GM19238 (cell line): ENCODE measurements around the gene PKLR.

ENCODE experiments used
- DNase-seq: peaks from one replicate; pipeline ENCODE4 v3.0.0; 2011; ENCODE audit warnings: low spot score; ENCODE audit not compliant: insufficient read length

Gene PKLR

DNA sequence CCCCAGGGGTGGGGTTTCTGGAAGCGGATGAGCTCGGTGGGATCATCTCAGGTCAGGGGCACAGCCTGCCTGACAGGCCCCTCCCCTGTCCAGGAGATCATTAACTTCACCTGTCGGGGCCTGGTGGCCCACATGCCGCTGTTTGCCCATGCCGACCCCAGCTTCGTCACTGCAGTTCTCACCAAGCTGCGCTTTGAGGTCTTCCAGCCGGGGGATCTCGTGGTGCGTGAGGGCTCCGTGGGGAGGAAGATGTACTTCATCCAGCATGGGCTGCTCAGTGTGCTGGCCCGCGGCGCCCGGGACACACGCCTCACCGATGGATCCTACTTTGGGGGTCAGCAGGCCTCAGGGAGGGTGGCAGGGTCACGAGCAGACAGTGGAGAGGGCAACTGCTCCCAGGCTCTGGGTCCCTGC is 15.6 kb downstream of the PKLR start:
- DNase-seq = no peak

DNA sequence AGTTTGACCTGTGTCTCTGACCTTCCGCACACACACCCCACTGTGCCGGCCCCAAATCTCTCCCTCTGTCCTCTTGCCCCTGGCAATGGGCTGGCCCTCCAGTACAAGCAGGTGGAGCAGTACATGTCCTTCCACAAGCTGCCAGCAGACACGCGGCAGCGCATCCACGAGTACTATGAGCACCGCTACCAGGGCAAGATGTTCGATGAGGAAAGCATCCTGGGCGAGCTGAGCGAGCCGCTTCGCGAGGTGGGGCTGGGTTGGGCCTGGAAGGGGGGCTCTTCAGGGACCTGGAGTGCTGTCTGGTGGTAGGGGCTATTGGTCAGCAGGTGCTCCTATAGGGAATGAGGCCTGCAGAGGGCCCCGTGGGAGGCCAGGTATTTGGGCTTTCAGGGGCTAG is 16.2 kb downstream of the PKLR start:
- DNase-seq = no peak

DNA sequence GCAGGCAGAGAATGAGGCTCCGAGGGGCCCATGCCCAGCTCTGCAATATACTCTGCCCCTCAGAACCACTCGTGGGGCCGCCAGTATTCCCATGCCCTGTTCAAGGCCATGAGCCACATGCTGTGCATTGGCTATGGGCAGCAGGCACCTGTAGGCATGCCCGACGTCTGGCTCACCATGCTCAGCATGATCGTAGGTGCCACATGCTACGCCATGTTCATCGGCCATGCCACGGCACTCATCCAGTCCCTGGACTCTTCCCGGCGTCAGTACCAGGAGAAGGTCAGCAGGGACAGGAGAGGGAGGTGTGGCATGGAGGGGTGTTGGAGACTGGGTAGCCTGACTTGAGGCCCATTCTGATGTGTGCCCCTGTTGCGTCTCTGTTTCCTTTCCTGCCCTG is 16.8 kb downstream of the PKLR start:
- no peak for DNase-seq

- no peak for DNase-seq
Measured at GRCh38 chr1:155282488-155283091, 18.6 kb downstream of the PKLR start.

DNA sequence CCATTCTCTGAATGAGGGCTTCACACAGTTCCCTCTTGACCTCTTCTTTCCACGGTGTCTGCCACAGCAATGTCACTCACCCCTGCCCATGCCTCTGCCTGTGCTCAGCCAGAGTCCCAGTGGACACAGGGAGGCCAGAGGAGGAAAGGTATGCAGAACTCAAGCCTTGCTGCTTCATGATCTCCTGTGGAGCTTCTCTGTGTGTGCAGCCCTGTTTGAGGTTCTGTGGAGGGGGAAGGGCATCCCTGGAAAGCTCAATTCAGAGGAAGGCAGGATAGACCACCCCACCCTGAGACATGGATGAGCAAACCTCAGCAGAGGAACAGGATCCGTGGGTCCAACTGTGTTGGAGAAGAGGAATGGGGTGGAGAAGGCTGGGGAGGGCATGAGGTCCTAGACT is 22.0 kb downstream of the PKLR start:
- no peak for DNase-seq

DNA sequence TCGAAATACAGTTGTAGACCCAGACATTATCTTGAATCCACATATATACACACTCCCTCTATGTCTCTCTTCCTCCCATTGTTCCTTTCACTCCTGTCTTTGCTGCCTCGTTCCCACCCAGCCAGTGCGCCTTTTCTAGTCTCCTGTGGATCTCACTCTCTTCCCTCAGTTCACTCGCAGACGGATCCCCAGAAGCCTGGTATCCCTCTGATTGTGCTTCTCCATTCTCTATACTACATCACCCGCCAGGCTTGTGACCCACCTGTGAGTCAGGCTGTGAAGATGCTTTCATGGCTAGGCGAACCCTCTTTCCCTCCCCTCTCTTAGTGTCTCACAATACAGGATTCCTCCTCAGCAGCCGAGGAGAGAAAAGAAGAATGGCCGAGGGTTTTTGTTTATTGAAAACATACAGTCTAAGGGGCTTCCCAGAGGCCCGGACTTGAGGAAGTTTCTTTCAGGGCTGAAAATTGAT is 22.5 kb downstream of the PKLR start:
- no peak for DNase-seq

DNA sequence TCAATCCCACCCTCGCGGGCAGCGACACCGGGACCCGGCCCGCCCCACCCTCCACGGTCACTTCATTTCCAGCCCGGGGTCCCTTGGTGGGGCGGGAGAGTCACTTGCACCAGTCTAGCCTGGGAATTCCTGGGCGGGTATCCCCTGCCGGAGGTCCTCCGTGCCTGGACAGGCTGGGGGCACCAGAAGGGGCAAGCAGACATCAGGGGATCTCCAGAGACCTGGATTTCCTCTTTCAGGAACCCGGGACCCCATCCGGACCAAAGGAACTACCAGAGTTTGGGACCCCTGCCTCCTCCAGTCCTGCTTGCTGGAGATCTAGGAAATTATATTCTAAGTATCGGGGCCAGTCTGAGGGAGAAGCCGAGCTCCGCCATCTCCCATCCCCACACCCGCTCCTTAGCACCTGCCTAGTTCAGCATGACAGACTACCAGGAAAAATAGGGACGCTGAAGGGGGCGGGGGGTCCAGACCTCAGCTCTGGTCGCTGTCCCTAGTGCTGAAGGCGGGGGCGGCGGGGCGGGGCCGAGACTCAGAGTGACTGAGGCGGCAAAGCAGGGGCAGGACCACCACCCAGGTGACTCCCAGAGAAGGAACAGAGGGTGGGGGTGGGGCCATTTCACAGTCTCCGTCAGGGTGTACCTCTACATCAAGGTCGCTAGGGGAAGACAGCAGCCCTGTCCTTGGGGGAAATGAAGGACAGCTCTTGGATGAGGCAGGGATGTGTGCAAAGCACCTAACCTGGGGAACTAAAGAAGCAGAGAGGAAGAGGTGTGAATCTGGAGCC is 23.1 kb downstream of the PKLR start:
- peak; percentile 71 for DNase-seq

- DNase-seq = peak; percentile 98
Measured at GRCh38 chr1:155277070-155277901, 24.0 kb downstream of the PKLR start, which contains the start of gene HCN3. TSS of gene HCN3 (plus strand) at chr1:155277463. CDS start at chr1:155277591, 128 bp downstream.

- peak; percentile 97 for DNase-seq
Measured at GRCh38 chr1:155273343-155274245, 27.6 kb downstream of the PKLR start, which contains the start of gene CLK2. TSS of gene CLK2 (minus strand) at chr1:155273504. CDS start at chr1:155270977, 2,527 bp downstream.

DNA sequence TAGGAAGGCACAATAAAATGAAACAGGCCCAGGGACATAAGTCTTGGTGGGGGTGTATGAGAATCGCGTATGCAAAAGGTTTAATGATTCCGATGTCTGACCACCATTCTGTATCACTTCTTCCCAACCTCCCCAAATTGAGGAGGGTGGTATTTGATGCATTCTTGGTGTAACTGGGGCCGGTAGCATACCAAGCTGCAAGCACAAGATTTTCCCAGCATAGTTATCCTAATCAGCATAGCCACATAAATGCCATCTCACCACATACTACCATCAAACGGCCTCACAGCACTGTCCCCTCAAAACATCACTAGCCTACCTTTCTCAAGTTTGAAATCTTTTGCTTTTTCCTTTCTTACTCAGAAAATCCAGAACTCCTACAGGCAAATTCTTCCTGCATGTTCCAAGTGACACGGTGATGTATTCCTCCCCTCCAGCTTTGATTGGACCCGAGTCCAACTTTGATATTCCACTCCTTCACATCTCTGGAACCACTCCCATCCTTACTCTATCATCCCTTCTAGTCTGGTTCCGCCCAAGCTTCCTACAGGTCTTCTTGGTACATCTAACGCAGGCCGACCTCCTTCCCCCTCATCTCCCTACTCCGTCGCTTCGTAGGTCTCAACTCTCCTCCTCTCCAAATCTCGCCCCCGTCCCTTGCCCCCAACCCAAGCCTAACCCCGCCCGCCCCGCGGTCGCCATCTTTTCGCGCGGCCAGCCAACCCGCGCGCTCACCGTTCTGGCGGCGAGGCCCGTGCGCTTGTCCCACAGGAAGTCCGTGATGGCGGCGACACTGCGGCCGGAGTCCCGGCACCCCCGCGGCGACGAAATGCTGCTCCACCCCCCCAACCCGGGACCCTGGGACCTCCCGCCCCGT is 28.5 kb downstream of the PKLR start:
- peak; percentile 60 for DNase-seq

DNA sequence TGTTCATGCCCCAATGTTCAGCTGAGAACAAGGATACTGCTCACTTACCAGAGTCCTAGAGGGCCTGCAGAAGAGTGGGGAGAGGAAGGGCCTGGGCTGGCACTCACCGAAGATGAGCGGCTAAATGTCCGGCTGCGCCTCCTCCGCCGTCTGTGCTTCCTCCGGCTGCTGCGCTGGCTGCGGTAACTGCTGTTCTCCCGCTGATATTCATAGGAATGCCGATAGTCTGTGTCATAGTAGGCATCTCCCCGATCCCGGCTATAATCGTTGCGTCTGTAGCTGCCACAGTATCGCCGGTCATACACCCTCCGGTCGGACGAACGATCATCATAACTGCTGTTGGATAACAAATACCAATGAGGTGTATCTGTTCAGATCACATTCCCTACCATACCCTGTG is 31.9 kb downstream of the PKLR start:
- no peak for DNase-seq

- DNase-seq = no peak
Measured at GRCh38 chr1:155268630-155269029, 32.6 kb downstream of the PKLR start.

- no peak for DNase-seq
Measured at GRCh38 chr1:155267373-155267772, 33.9 kb downstream of the PKLR start.

GRCh38 chr1:155266553-155266952 is 34.7 kb downstream of the PKLR start:
- DNase-seq = no peak

DNA sequence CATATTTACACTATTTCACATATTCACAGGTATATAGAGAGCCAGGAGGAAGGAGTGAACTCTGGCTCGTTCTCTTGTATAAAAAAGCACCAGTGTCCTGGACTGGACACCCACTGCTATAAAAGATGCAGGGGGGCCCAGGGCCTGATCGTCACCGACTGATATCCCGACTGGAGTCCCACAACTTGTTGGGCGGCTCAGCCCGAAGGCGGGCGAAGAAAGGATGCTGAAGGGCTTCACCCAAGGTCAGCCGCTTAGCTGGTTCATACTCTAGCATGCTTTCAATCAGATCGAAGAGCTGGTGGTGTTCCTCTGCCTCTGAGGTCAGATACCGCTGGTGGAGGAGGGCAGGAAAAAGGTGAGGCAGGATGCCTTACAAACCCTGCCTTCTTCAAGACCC is 38.2 kb downstream of the PKLR start:
- no peak for DNase-seq

GRCh38 chr1:155261852-155262673 is 39.2 kb downstream of the PKLR start, which contains the start of gene SCAMP3:
TSS of gene SCAMP3 (minus strand) at chr1:155262360. CDS start at chr1:155262151, 209 bp downstream.
- peak; percentile 99 for DNase-seq

DNA sequence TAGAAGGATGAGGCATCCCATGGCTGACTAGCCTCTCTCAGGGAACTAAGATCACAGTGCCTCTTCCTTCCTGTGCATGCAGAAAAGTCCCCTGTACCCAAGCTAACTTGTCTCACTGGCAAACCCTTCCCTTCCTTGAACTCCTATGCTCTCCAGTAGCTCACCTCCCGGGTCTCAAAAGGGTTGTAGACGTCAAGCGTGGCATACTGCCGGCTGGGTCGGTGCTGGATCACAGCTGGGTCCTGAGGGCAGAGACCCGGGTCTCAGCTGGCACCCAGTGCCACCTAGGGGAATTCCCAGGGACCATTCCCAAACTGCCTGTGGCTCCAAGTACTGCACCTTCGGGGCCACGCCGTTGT is 39.8 kb downstream of the PKLR start:
- no peak for DNase-seq

DNA sequence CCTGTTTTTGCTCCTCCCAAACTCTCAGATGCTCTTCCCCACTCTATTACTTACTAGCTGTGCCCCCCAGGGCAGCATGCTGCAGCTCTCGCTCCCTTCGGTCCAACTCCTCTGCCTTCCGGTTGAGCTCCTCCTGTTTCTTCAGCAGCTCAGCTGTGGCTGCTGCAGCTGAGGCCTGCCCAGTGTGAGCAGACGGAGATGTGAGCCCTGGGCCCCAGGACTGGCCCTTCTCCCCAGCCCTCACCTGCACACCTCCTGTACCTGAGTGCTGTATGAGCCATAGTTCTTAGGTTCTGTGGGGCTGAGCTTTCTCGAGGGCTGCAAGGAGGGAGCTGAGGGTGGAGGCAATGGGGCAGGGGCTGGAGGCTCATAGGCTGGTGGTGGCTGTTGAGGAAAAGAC is 41.0 kb downstream of the PKLR start:
- DNase-seq = no peak
